ENCODE measurements around the gene SCTR. TPM values are rescaled to one million over a fixed set of nuclear protein-coding genes. Genes with fewer than 3 reads are reported as not detected.

The SCTR gene
- total and polyA plus RNA-seq, 2 of the 13 experiments (the other 11 are each of a cell fraction or from before 2014, with no cell fraction given), result not detected

DNA sequence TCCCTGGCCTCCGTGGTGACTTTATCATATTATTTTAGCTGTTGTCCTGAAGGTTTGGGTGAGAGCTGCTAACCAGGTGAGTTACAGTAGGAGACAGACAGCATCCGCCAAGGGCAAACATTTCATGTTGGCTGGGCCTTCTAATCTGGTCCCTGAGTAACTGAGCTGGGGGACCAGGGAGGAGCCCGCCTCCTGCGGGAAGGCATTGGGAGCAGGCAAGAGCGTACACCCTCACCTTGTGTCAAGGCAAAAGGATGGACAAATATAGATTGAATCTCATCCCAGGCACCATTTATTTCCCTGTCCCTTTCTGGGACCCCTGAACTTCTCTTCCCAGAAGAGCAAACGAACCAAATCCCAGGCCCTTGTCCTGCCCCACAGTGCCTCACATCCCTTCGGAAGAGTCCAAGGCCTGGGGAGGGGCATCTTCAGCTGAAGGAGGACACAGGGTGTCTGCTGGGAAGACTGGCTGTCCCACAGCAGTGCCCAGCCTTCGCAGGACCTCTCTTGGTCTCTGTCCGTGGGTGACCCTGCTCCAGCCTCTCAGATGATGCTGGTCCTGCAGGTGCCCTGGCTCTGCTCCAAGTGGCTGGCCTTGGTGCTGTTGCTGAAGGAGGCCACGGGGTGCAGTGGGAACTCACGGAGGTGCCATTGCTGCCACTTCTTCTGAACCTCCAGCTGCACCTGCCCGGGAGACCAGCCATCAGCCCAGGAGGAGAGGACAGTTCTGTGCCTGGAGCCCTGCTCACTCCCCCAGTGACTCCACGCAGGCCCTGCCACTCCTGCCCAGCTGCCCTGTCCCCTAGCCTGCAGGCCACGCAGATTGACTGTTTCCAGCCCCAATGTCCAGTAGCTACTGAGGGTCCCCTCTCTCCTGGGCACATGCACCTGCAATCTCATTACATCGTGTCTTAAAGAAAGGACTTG lies 84.4 kb downstream of the SCTR start (continued):
- no peak for TF ChIP-seq NCOR1 (IDR thresholded peaks at IDR 0.05; ENCODE audit: borderline replicate concordance, low read length)
- TF ChIP-seq FOSL2 (CRISPR knock-in tag; IDR thresholded peaks at IDR 0.05), result no peak
- TF ChIP-seq ZNF768 (CRISPR knock-in tag; IDR thresholded peaks at IDR 0.05), result no peak
- no peak for TF ChIP-seq SUZ12 (IDR thresholded peaks at IDR 0.05; ENCODE audit: low read depth, low read length)
- TF ChIP-seq HMGA1 (CRISPR knock-in tag; conservative IDR thresholded peaks at IDR 0.05), result no peak
- TF ChIP-seq ZNF350 (CRISPR knock-in tag; IDR thresholded peaks at IDR 0.05; ENCODE audit: borderline replicate concordance, low read depth), result no peak
- TF ChIP-seq, protein P1, sequence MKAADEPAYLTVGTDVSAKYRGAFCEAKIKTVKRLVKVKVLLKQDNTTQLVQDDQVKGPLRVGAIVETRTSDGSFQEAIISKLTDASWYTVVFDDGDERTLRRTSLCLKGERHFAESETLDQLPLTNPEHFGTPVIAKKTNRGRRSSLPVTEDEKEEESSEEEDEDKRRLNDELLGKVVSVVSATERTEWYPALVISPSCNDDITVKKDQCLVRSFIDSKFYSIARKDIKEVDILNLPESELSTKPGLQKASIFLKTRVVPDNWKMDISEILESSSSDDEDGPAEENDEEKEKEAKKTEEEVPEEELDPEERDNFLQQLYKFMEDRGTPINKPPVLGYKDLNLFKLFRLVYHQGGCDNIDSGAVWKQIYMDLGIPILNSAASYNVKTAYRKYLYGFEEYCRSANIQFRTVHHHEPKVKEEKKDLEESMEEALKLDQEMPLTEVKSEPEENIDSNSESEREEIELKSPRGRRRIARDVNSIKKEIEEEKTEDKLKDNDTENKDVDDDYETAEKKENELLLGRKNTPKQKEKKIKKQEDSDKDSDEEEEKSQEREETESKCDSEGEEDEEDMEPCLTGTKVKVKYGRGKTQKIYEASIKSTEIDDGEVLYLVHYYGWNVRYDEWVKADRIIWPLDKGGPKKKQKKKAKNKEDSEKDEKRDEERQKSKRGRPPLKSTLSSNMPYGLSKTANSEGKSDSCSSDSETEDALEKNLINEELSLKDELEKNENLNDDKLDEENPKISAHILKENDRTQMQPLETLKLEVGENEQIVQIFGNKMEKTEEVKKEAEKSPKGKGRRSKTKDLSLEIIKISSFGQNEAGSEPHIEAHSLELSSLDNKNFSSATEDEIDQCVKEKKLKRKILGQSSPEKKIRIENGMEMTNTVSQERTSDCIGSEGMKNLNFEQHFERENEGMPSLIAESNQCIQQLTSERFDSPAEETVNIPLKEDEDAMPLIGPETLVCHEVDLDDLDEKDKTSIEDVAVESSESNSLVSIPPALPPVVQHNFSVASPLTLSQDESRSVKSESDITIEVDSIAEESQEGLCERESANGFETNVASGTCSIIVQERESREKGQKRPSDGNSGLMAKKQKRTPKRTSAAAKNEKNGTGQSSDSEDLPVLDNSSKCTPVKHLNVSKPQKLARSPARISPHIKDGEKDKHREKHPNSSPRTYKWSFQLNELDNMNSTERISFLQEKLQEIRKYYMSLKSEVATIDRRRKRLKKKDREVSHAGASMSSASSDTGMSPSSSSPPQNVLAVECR (CRISPR knock-in tag; IDR thresholded peaks at IDR 0.05; ENCODE audit: borderline replicate concordance), result no peak; the same call in 1 of the 2 replicates
- TF ChIP-seq, protein P2, sequence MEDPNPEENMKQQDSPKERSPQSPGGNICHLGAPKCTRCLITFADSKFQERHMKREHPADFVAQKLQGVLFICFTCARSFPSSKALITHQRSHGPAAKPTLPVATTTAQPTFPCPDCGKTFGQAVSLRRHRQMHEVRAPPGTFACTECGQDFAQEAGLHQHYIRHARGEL (CRISPR knock-in tag; IDR thresholded peaks at IDR 0.05), result no peak
- TF ChIP-seq, protein P3, sequence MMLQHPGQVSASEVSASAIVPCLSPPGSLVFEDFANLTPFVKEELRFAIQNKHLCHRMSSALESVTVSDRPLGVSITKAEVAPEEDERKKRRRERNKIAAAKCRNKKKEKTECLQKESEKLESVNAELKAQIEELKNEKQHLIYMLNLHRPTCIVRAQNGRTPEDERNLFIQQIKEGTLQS (CRISPR knock-in tag; IDR thresholded peaks at IDR 0.05), result no peak
- TF ChIP-seq NFIC (IDR thresholded peaks at IDR 0.05; ENCODE audit: low read length), result no peak
- TF ChIP-seq STAG1 (CRISPR knock-in tag; IDR thresholded peaks at IDR 0.05), result no peak
- TF ChIP-seq, protein P4, sequence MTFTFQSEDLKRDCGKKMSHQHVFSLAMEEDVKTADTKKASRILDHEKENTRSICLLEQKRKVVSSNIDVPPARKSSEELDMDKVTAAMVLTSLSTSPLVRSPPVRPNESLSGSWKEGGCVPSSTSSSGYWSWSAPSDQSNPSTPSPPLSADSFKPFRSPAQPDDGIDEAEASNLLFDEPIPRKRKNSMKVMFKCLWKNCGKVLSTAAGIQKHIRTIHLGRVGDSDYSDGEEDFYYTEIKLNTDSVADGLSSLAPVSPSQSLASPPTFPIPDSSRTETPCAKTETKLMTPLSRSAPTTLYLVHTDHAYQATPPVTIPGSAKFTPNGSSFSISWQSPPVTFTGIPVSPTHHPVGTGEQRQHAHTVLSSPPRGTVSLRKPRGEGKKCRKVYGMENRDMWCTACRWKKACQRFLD (CRISPR knock-in tag; IDR thresholded peaks at IDR 0.05; ENCODE audit: borderline replicate concordance), result no peak
- TF ChIP-seq ZNF564 (CRISPR knock-in tag; IDR thresholded peaks at IDR 0.05), result no peak
- TF ChIP-seq, protein P5, sequence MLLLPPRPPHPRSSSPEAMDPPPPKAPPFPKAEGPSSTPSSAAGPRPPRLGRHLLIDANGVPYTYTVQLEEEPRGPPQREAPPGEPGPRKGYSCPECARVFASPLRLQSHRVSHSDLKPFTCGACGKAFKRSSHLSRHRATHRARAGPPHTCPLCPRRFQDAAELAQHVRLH (CRISPR knock-in tag; IDR thresholded peaks at IDR 0.05; ENCODE audit: borderline replicate concordance, low read depth), result no peak
- no peak for TF ChIP-seq NKX3-1 (CRISPR knock-in tag; IDR thresholded peaks at IDR 0.05)
- no peak for TF ChIP-seq SMAD3 (CRISPR knock-in tag; IDR thresholded peaks at IDR 0.05)
- no peak for TF ChIP-seq NFATC3 (CRISPR knock-in tag; IDR thresholded peaks at IDR 0.05)
- TF ChIP-seq ZNF781 (CRISPR knock-in tag; IDR thresholded peaks at IDR 0.05; ENCODE audit: borderline replicate concordance, not compliant biosample characterization), result no peak
- TF ChIP-seq ZNF761 (CRISPR knock-in tag; conservative IDR thresholded peaks at IDR 0.05), result no peak
- TF ChIP-seq, protein P6, sequence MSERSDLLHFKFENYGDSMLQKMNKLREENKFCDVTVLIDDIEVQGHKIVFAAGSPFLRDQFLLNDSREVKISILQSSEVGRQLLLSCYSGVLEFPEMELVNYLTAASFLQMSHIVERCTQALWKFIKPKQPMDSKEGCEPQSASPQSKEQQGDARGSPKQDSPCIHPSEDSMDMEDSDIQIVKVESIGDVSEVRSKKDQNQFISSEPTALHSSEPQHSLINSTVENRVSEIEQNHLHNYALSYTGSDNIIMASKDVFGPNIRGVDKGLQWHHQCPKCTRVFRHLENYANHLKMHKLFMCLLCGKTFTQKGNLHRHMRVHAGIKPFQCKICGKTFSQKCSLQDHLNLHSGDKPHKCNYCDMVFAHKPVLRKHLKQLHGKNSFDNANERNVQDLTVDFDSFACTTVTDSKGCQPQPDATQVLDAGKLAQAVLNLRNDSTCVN (CRISPR knock-in tag; IDR thresholded peaks at IDR 0.05; ENCODE audit: borderline replicate concordance), result no peak
- TF ChIP-seq MAZ (IDR thresholded peaks at IDR 0.05; ENCODE audit: borderline replicate concordance, low read depth, low read length), result no peak
- TF ChIP-seq MAZ (CRISPR knock-in tag; IDR thresholded peaks at IDR 0.05; ENCODE audit: low read depth), result no peak
